LHCN-M2 (cell line): Measurements from ENCODE around the gene LTBP3. TPM values are rescaled to one million over a fixed set of nuclear protein-coding genes. Genes with fewer than 3 reads are reported as not detected.

Experiments
- DNase-seq: peaks from one replicate; pipeline ENCODE4 v3.0.0-alpha.2; 2012; ENCODE audit warnings: low read depth
- total RNA-seq: library from RNA; depleted of rRNA; stranded (reverse); fragments of >200 nt; gene quantifications from 2 replicates; pipeline ENCODE4 v1.2.3, GENCODE V29; 2014; rRNA removed

LTBP3 gene
- total RNA-seq, 1 experiment from 2014 or later: 27.3 TPM

DNA sequence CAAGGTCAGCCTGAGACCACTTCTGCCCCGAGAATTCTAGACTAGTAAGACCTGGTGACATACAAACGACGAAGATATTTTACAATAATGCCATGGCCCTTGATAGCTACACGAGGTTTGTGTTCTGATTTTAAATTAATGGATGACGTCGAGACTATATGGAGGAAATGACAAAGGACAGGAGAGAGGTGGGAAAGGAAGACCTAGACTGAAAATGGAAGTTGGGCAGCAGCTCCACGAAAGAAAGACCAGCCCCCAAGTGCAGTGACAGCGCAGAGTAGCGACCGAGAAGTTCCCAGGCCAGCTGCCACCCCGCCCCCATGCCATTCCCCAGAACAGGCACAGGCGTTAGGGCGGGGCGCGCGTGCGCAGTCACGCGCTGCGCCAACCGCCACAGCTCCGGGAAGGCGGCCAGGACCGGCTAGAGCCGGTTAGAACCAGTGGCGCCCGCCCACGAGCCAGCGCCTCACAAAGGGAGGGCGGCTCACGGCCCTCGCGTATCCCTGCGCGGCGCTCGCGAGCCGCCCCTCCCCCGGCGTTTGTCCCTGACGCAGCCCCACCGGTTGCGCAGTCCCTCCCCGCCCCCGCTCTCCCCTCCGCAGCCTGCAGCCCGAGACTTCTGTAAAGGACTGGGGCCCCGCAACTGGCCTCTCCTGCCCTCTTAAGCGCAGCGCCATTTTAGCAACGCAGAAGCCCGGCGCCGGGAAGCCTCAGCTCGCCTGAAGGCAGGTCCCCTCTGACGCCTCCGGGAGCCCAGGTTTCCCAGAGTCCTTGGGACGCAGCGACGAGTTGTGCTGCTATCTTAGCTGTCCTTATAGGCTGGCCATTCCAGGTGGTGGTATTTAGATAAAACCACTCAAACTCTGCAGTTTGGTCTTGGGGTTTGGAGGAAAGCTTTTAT is 60.8 kb downstream of the LTBP3 start:
- DNase-seq: peak; percentile 98

DNA sequence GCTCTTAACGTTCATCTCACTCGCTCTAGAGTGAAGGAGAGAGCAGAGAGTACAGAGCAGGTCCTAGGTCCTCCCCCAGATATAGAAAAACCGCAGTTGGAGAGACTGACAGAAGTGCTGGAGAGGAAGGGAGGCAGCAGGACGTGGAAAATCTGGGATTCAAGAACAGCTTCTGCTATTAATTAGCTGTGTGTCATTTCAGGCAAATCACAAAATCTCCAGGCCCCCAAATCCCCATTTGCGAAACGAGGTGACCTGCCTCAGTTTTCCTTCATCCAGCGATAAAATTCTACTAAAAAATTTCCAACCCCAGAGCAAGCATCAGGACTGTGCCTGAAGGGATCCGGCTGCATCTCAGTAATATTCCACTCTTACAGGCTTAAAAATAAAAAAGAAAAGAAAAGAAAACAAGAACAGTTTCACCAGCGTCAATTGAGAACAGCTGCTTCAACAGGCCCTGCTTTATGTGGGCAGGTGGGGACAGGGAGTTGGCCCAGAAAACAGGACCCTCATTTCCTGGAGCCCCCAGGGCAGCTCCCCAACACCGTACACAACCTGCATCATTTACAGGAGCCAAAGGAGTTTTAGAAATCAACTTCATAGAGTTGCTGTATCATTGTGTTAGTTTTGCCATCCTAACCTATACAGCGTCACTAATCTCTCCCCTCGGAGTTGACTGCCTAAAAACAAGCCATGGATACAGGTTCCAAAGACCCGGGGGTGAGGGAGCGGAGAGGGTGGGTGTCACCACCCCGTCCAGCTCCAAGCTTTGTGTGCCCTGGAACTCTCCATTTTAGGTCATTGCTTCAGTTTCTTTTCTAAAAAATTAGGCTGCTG is 61.6 kb downstream of the LTBP3 start:
- DNase-seq: peak; percentile 59

DNA sequence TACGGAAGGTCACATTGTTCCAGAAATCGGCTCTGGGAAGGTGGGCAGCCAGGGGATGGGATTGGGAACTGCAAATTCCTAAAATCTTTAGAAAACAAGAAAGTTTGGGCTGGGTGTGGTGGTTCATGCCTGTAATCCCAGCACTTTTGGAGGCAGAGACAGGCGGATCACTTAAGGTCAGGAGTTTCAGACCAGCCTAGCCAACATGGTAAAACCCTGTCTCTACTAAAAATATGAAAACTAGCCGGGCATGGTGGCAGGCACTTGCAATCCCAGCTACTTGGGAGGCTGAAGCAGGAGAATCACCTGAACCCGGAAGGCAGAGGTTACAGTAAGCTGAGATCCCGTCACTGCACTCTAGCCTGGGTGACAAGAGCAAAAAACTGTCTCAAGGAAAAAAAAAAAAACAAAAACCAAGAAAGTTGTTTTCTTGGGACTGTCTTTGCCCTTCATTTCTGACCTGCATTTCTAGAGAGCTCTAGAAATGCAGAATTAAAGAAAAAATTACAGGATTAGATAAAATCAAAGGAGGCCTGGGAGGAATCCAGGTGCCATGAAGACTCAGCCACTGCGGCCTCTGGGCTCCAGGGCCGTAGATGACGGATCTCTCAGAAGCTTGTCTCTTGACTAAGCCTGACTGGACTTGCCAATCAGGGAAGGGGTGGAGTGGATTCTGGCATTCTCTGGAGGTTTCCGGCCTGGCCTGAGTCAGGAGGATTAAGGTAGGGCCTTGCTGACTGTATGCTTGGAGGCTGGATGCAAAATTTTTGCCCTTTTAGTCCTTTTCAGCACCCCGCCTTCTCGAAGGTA is 64.6 kb downstream of the LTBP3 start:
- peak; percentile 98 for DNase-seq

DNA sequence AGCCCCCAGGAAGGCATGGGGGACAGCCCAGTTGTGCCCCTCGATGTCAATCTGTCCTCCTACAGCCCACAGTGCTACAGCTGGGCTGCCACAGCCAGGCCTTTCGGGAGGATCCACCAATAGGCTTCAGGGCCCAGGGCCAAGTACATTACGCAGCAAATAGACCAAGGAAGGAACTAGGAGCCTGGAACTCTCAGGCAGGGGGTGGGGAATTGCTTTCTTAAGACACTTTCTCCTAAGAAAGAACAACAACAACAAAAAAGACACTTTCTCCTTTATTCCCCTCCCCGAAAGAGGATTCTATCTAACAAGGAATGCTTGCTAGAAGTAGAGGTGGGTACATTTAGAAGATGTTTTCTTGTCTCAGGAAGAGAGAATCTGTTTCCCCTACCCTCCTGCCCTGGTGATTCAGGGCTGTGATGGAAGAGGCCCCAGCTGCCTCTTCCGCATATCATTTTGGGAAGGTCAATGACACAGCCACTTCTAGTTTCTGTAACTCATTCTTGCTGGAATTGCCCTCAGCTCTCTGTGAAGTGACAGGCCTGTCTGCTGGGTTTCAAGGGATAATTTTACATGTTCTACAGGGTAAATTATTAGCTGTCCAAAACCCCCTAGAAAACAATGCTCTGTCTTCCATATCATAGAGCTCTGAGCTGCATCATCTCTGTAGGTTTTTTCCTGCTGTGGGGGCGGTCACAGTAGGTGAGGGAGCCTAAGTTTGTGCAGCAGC is 65.4 kb downstream of the LTBP3 start:
- DNase-seq: peak; percentile 88

DNA sequence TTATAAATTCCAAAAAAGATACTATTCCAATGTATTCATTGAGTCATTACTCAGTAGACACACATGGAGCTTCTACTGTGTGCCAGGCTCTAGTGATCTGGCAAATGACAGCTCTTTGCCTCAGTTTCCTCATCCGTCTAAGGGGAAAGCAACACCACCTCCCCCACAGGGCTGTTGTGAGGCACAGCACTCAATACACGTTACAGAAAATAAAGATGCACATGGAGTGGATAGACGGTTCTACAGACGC is 65.8 kb downstream of the LTBP3 start:
- no peak for DNase-seq

DNA sequence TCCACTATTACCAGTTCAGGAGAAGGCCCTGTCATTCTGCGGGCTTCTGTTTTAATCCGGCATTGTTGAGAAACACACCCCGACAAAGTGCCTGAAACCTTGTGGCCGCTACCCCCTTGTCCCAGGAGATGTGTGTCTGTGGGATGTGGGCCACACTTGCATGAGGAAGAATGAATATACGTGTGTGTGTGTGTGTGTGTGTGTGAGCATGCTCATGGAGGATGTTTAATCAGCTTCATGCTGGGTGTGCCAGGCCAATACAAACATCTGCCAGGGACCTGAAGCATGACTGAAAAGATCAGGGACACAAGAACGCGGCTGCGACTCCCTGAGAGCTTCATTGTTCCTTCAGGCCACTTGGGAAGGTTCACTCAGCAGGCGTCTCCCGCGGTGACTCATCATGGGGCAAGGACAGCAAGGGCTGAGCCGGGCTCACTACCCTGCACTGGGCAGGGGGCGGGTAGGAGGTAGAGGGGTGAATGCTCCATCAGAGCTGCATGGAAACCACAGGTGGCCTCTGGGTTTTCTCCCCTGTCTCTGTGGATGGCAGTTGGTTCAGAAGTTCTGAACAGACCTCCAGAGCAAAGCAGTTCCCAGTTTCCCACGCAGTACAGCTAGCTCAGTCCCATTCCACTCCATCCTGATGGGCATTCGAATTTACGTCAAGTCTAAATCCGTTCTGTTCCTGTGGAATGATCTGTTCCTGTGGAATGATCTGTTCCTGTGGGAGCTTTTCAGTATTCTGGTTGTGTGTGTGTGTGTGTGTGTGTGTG is 66.4 kb downstream of the LTBP3 start:
- DNase-seq: peak; percentile 93

DNA sequence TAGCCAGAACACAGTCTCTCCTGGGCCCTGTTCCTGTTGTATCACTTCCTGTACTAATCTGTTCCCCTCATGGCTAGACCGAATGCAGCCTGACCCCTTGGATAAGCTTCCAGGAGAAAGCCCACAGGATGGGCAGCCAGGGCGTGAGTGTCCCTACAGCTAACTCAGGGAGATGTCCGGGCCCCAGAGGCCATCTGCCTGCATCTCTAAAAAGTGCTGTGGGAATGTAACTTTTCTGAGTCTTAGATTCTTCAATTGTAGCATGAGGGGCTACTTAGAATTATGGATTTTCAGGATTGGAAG is 67.0 kb downstream of the LTBP3 start:
- peak; percentile 56 for DNase-seq

DNA sequence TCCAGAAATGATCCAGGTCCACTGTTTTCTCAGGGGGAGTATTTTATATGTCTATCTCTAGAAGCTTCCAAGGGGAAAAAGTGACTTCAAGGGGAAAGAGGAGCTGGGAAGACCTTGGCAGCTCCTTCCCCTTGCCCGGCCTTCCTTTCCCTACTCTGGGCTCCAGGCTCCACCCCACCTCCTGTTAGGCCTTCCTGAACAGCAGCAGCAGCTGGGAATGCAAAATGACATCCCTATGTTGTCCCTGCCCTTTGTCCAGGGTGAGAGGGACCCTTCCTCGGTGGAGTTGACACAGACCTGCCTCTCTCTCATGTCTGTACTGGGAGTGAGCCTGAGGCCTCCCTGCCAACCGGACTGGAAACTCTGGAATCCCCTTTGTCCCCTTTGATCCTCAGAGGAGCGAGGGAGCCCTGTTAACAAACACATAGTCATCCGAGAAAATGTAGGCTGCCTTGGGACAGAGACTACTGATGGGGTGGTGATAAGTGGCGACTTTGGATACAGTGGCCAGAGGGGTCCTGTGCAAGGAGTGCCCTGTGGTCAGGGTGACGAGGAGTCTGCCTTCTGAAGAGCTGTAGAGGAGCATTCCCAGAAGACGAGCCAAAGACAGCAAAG is 68.3 kb downstream of the LTBP3 start:
- DNase-seq: peak; percentile 80

DNA sequence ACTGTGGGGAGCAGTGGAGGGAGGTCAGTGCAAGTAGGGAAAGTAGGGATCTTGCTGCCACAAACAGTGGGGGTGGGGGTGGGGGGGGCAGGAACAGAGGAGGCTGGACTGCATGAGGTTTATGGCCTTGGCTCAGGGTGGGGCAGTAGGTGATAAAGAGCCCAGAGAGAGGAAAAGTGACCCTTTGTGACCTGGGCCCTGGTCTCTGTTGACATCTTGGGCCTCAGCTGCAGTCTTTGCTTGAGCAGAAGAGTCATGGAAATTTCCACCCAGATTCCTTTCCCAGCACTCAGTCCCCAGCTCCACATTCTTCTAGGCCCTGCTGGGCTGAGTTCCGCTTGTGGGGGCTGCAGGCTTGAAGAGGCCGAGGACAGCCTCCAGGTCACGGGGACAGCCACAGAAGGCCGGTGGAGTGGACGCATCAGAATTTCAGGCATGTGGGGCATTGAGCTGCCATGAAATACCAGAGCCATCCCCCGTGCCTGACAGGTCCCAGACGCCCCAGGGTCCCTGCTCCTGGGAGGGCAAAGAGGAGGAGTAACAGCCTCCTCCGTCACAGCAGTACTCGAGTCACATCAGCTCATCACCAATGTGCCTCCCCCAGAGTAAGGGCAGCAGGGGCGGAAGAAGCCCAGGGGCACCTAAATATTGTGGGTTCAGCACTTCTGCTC is 69.0 kb downstream of the LTBP3 start:
- DNase-seq: peak; percentile 79

Other genes with a start within 250 kb of the LTBP3 start
- 10.2 and 20.5 TPM in 2 replicates for gene CDC42EP2, start 243.5 kb downstream of the LTBP3 start, total RNA-seq
- gene DPF2, start 224.5 kb downstream of the LTBP3 start, total RNA-seq: 32.1 and 41.6 TPM in 2 replicates
- gene TIGD3, start 203.6 kb downstream of the LTBP3 start, total RNA-seq: 0.26 and 0.29 TPM in 2 replicates
- 1.4 and 2.3 TPM in 2 replicates for gene SLC25A45, start 175.7 kb downstream of the LTBP3 start, total RNA-seq
- 40.7 and 58.7 TPM in 2 replicates for gene FRMD8, start 171.7 kb downstream of the LTBP3 start, total RNA-seq
- 29.4 and 37.8 TPM in 2 replicates for gene NEAT1, start 135.6 kb downstream of the LTBP3 start, total RNA-seq
- gene MALAT1, start 59.3 kb downstream of the LTBP3 start, total RNA-seq: 1,575 and 2,461 TPM in 2 replicates
- 104 and 113 TPM in 2 replicates for gene SCYL1, start 33.3 kb downstream of the LTBP3 start, total RNA-seq
- 50.4 and 57.8 TPM in 2 replicates for gene ZNRD2, start 12.1 kb upstream of the LTBP3 start, total RNA-seq
- gene FAM89B, start 14.2 kb upstream of the LTBP3 start, total RNA-seq: 49.6 and 67.9 TPM in 2 replicates
- gene EHBP1L1, start 17.7 kb upstream of the LTBP3 start, total RNA-seq: 44.0 and 49.1 TPM in 2 replicates
- 0.11 TPM in 1 of 2 replicates, not detected in the other for gene KCNK7, start 37.4 kb upstream of the LTBP3 start, total RNA-seq
- gene MAP3K11, start 55.9 kb upstream of the LTBP3 start, total RNA-seq: 33.6 and 35.3 TPM in 2 replicates
- gene PCNX3, start 57.4 kb upstream of the LTBP3 start, total RNA-seq: 31.4 and 31.7 TPM in 2 replicates
- gene SIPA1, start 79.7 kb upstream of the LTBP3 start, total RNA-seq: 26.1 and 32.3 TPM in 2 replicates
- gene RELA, start 104.6 kb upstream of the LTBP3 start, total RNA-seq: 26.5 and 34.0 TPM in 2 replicates
- gene KAT5, start 153.9 kb upstream of the LTBP3 start, total RNA-seq: 43.1 and 47.6 TPM in 2 replicates
- 76.4 and 87.5 TPM in 2 replicates for gene RNASEH2C, start 162.4 kb upstream of the LTBP3 start, total RNA-seq
- 12.8 and 14.1 TPM in 2 replicates for gene AP5B1, start 222.6 kb upstream of the LTBP3 start, total RNA-seq
- not detected in 2 replicates for gene OVOL1, start 228.7 kb upstream of the LTBP3 start, total RNA-seq